GM19238 (cell line): ENCODE measurements around the gene BPIFB1.

ENCODE experiments used
- DNase-seq: peaks from one replicate; pipeline ENCODE4 v3.0.0; 2011; ENCODE audit warnings: low spot score; ENCODE audit not compliant: insufficient read length

BPIFB1 gene

GRCh38 chr20:33282991-33283555, at the start of gene BPIFB1:
BPIFB1 (plus strand) TSS chr20:33283214; CDS start chr20:33286074, 2,860 bp downstream.
- no peak for DNase-seq

GRCh38 chr20:33234050-33234449, 49.0 kb upstream of the BPIFB1 start:
- no peak for DNase-seq

- DNase-seq, result no peak
These were observed 47.3 kb upstream of the BPIFB1 start, which contains the start of gene BPIFA1 for GRCh38 chr20:33235696-33236095. BPIFA1 (plus strand) TSS chr20:33235996; CDS start chr20:33237712, 1,716 bp downstream.

- DNase-seq, result no peak
These were observed 46.7 kb upstream of the BPIFB1 start for GRCh38 chr20:33236351-33236750.

DNA sequence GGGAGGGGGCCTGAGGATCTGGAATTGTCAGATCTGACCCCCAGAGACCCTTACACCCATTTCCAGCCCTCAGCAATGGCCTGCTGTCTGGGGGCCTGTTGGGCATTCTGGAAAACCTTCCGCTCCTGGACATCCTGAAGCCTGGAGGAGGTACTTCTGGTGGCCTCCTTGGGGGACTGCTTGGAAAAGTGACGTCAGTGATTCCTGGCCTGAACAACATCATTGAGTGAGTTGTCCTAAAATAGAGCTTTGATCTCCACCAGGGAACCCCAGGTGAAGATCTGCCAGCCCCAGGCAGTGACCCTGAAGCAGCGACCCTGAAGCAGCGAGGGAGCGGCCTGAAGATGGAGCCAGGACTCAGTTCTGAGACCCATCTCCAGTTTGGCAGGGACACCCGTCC, 45.0 kb upstream of the BPIFB1 start:
- DNase-seq, result no peak

GRCh38 chr20:33239418-33239817, 43.6 kb upstream of the BPIFB1 start:
- no peak for DNase-seq

- DNase-seq, result no peak
These were observed 42.9 kb upstream of the BPIFB1 start for GRCh38 chr20:33239979-33240736.

DNA sequence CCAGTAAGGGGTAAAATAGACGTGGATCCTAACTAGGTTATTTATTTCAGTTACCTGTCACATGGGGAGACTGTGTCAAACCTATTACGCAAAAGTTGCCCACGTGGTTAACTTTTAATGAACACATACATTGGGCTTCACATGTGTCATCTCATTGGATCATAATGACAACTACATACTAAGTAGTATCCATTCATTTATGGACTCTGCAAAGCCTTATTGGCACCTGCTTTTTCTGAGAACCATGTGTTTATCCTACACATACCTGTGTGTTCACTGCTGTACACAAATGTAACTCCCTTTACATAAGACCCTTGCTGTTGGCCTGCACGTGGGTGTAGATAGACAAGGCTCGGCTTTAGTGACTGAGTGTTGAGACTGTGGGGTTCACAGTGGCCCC, 42.1 kb upstream of the BPIFB1 start:
- no peak for DNase-seq

DNA sequence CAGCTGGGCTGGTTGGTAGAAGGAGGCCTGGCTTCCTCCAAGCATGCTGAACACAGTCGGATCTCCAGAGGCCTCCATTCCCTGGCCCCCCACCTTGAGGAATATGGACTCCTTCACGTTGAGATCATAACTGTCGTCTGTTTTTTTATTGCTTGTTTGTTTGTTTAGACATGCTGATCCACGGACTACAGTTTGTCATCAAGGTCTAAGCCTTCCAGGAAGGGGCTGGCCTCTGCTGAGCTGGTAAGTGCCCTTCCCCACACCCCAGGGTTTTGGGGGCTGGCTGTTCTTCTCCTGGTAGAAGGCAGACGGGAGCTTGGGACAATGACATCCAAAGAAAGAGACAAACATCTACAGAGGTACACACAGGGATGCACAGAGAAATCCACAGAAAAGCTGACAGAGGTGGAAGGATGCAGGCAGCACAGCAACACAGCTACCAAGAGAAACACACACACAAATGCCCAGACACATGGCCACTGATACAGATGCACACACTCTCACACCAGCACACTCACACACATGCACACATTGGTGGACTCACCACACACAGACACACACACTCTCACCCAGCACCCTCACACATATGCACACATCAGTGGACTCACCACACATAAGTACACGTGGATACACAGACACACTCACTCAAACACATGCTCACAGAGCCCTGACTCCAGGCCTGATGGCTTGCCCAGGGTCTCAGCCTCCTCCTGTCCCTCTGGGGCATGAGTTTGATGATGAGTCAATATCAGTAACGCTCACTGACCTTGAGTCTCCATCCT, 40.5 kb upstream of the BPIFB1 start:
- DNase-seq, result no peak

GRCh38 chr20:33246077-33246476, 36.9 kb upstream of the BPIFB1 start:
- no peak for DNase-seq

GRCh38 chr20:33249456-33249855, 33.6 kb upstream of the BPIFB1 start:
- DNase-seq, result no peak

DNA sequence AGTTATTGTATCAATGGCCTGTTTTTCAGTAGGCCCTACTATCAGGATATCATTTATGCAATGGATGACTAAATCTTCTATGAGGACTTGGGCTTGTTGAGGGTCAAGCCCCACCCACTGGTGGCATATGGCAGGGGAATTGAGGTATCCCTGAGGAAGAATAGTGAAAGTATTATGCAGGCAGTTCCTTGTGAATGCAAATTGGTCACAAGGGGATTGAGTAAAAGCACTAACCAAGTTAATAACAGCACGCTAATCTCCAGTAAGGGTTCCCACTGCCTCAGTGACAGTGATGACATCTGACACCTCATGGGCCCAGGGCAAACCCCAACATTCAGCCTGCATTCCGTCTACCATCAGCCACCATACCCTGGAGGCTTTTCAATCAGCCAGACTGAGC, 32.3 kb upstream of the BPIFB1 start:
- DNase-seq, result no peak

GRCh38 chr20:33251496-33251895, 31.5 kb upstream of the BPIFB1 start:
- DNase-seq, result no peak

- DNase-seq, result no peak
These were observed 30.6 kb upstream of the BPIFB1 start for GRCh38 chr20:33252460-33252859.

DNA sequence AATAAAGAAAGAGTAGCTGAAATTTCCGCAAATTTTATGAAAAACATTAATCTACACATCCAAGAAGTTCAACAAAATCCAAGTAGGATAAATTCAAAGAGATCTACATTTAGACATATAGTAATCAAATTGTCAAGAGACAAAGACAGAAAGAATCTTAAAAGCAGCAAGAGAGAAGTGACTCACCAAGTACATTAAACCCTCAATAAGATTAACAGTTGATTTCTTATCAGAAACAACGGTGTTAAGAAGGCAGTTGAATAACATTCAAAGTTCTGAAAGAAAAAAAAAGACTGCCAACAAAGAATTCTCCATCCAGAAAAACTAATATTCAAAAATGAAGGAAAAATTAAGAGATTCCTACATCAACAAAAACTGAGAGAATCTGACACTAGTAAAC, 28.0 kb upstream of the BPIFB1 start:
- no peak for DNase-seq

GRCh38 chr20:33257237-33257636, 25.8 kb upstream of the BPIFB1 start:
- no peak for DNase-seq

GRCh38 chr20:33259371-33259770, 23.6 kb upstream of the BPIFB1 start:
- no peak for DNase-seq

DNA sequence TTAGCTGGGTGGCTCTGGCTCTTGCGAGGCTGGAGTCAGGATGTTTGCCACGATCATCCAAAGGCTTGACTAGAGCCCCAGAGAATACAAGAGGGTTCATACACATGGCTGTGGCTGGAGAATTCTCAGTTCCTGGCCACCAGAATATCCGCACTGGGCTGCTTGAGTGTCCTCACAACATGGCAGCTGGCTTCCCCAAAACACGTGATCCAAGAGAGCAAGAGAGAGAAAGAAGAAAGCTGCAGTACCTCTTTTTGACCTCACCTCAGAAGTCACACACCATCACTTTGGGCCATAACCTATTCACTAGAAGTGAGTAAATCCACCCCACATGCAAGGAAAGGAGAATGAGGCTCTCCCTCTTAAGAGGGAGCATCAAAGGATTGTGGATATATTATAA, 21.5 kb upstream of the BPIFB1 start:
- no peak for DNase-seq

DNA sequence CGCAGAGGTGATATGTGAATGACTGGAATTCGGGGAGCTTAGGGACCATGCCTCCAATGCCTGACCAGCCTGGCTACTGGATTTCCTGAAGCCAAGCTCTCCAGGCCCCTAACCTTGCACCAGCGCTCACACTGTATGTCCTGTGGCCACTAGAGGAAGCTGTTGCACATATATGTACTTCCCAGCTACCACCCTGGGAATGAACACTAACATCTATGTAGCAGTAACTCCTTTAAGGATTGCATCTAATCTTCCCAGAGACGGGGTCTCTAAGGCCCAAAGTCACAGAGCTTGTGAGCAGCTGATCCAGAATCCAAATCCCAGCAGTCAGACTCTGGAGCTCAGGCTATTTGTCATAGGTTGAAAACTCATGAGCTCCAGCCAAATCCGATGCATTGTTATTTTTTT, 20.4 kb upstream of the BPIFB1 start:
- no peak for DNase-seq

DNA sequence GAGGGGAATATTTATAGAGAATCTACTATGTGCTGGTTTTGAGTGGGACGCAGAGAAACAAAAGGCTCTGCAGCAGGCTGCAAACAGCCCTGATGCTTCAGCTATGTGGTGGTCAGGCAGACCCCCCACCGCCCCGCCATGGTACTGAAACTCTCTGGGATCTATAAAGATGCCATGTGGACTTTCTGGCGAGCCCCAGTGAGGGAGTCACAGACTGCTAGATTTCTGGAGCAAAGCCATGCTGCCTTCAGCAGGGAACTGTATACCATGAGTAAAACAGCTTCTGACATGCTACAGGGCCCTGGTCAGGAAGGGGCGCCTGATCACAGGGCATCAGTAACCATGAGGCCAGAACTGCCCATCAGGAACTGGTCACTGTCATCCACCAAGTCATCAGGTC, 19.2 kb upstream of the BPIFB1 start:
- DNase-seq, result no peak

DNA sequence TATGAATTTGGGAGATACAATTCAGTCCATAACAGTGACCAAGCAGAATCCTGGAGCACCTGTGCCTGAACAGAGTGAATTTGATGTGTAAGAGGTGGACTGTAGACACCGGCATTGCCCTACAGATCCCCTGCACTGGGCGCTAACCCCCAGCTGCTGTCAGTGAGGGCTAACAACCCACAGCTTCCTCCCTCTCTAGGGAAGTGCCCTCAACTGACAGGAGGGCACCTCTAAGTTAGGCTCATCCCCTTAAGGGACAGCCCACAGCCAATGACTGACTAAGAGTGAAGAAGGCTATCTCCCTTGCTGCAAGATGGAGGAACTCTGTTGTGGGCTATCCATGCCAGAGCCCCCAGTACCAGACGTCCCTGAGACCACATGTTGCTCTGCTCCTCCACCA, 15.3 kb upstream of the BPIFB1 start:
- no peak for DNase-seq

DNA sequence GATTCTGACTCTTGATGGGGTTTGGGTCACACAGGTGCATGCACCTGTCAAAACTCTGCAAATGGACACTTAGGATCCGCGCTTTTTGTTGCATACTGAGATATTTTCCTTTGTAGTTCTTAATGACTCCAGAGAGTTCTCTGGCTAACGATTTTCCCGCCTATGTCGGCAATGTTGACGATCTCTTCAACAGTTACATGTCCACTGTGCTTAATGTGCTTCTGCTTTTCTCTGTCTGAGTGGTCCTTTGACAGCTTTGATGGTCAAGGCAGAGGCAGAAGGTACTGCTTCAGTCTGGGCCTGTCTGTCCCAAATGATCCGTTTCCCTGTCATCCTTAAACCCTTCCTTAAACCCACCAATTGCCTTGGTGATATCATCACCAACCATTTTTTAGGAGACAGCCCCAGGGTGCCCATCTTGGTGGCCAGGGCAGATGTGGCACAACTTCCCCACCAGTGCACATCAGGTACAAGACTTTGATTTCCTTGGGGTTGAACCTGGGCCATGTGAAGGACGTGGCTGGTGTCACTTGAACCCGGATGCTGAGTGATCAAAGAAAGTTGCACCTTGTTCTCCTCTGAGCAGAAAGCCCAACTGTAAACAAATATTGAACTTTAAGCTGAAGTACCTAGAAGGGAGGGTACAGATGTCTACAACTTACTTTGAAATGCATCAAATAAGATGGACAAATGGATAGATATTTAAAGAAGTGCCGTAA, 10.7 kb upstream of the BPIFB1 start:
- no peak for DNase-seq
